NCI-H1105 treated with DMSO at 0.1 percent for 48 hours (cell line): ENCODE data around the gene MGST3.
A peak's percentile ranks its signal among the peaks of the same experiment; 100 is the strongest.
"Not testable (repeated sequence)": the region's sequence is repeated elsewhere in the genome, so short reads cannot be mapped to it uniquely, and the experiment has no call there.

Experiments used
- DNase-seq: peaks from one replicate; lab custom pipeline; 2025; lab: John Stamatoyannopoulos, UW

The MGST3 gene

GRCh38 chr1:165697881-165698760 lies 67.1 kb downstream of the MGST3 start, which contains the start of gene ALDH9A1:
TSS of gene ALDH9A1 (minus strand) at chr1:165698562. CDS start at chr1:165698558, 4 bp downstream.
- DNase-seq: peak; percentile 91

GRCh38 chr1:165698761-165699052 lies 67.7 kb downstream of the MGST3 start:
- no peak for DNase-seq

GRCh38 chr1:165699577-165699976 lies 68.5 kb downstream of the MGST3 start:
- DNase-seq: no peak

GRCh38 chr1:165701922-165702321 lies 70.9 kb downstream of the MGST3 start:
- not testable (repeated sequence) for DNase-seq

GRCh38 chr1:165703648-165704047 lies 72.6 kb downstream of the MGST3 start:
- DNase-seq: no peak
